A673 (cell line): Measurements from ENCODE around the gene NUP85.

ENCODE experiments used
- CTCF ChIP-seq: fragments of 300-800, 200-600 bp; sonication (generic); conservative IDR thresholded peaks from 2 replicates; pipeline ENCODE4 v1.5.1; 2017; ENCODE audit warnings: low read depth, mild to moderate bottlenecking, antibody characterized with exemption, low read length, moderate library complexity, mixed read lengths
- EZH2 ChIP-seq: fragments of 200-600 bp; sonication (generic); IDR thresholded peaks from 2 replicates; pipeline ENCODE4 v1.6.1; 2017; ENCODE audit warnings: borderline replicate concordance, low read depth, mild to moderate bottlenecking, mixed read lengths, antibody characterized with exemption, low read length; ENCODE audit not compliant: poor library complexity, severe bottlenecking

DNA sequence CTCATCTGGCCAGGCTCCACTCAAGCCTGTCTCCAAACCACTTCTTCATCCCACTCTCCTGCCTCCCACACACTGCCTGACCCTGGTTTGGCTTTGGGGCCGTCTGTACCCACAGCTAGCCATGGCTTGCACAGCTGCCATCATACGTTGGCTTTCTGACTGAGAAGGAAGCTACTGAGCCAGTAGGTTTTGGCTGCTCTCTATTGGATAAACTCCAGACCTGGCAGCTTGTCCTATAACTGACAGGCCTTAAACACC lies 61.6 kb downstream of the NUP85 start:
- TF ChIP-seq CTCF (no peak), EZH2 (no peak)
